NCI-H1694 (cell line): ENCODE measurements around the gene PTPRK.

Source experiments
- DNase-seq: peaks from one replicate; lab custom pipeline; 2025; lab: John Stamatoyannopoulos, UW

The PTPRK gene

GRCh38 chr6:128343706-128344105 lies 176.7 kb downstream of the PTPRK start:
- DNase-seq = no peak

- no peak for DNase-seq
Observed at GRCh38 chr6:128339635-128340450, 180.6 kb downstream of the PTPRK start.

GRCh38 chr6:128337619-128338018 lies 182.8 kb downstream of the PTPRK start:
- DNase-seq = no peak

GRCh38 chr6:128336436-128337095 lies 183.8 kb downstream of the PTPRK start:
- no peak for DNase-seq

GRCh38 chr6:128335963-128336362 lies 184.4 kb downstream of the PTPRK start:
- no peak for DNase-seq

GRCh38 chr6:128333581-128334223 lies 186.7 kb downstream of the PTPRK start:
- DNase-seq = no peak

GRCh38 chr6:128327890-128328289 lies 192.5 kb downstream of the PTPRK start:
- no peak for DNase-seq

- no peak for DNase-seq
Observed at GRCh38 chr6:128323011-128323410, 197.4 kb downstream of the PTPRK start.

GRCh38 chr6:128319946-128320345 lies 200.5 kb downstream of the PTPRK start:
- DNase-seq = no peak

GRCh38 chr6:128319157-128319556 lies 201.2 kb downstream of the PTPRK start:
- DNase-seq = no peak

GRCh38 chr6:128316258-128316929 lies 204.0 kb downstream of the PTPRK start:
- no peak for DNase-seq

- no peak for DNase-seq
Observed at GRCh38 chr6:128314190-128314589, 206.2 kb downstream of the PTPRK start.

- DNase-seq = no peak
Observed at GRCh38 chr6:128311944-128312570, 208.3 kb downstream of the PTPRK start.

- DNase-seq = no peak
Observed at GRCh38 chr6:128310451-128310850, 209.9 kb downstream of the PTPRK start.

- no peak for DNase-seq
Observed at GRCh38 chr6:128307671-128308070, 212.7 kb downstream of the PTPRK start.

GRCh38 chr6:128305976-128306375 lies 214.4 kb downstream of the PTPRK start:
- no peak for DNase-seq

- DNase-seq = no peak
Observed at GRCh38 chr6:128305228-128305627, 215.2 kb downstream of the PTPRK start.

GRCh38 chr6:128303870-128304269 lies 216.5 kb downstream of the PTPRK start:
- no peak for DNase-seq

- DNase-seq = no peak
Observed at GRCh38 chr6:128302942-128303341, 217.5 kb downstream of the PTPRK start.

GRCh38 chr6:128295670-128296069 lies 224.7 kb downstream of the PTPRK start:
- no peak for DNase-seq

GRCh38 chr6:128290221-128290620 lies 230.2 kb downstream of the PTPRK start:
- DNase-seq = no peak

- no peak for DNase-seq
Observed at GRCh38 chr6:128284128-128284527, 236.3 kb downstream of the PTPRK start.
